SK-N-SH (cell line): Measurements from ENCODE around the gene FICD. TPM values are rescaled to one million over a fixed set of nuclear protein-coding genes. Genes with fewer than 3 reads are reported as not detected.

Experiments used
- CTCF ChIA-PET: fragments of 300-600, 350-600 bp; formaldehyde crosslinking; extraction: SDS; loops from one replicate; lab custom pipeline; 2021; lab: Yijun Ruan, JAX
- POLR2A ChIA-PET: fragments of 350-600 bp; sonication (Branson Sonifier 250); formaldehyde crosslinking; extraction: SDS; loops from one replicate; lab custom pipeline; 2020; ENCODE audit warnings: antibody characterized with exemption, inconsistent platforms; lab: Yijun Ruan, JAX
- DNase-seq: peaks from one replicate; pipeline ENCODE4 v3.0.0; 2012
- H2AFZ ChIP-seq: fragments of 200-600 bp; sonication (generic); 2 replicates; pipeline ENCODE4 v1.8.1; 2016; ENCODE audit warnings: antibody characterized with exemption, mild to moderate bottlenecking, low read depth
- H3F3A ChIP-seq: fragments of 200-600 bp; sonication (generic); replicated peaks from 2 replicates; pipeline ENCODE3; 2016; ENCODE audit warnings: antibody characterized with exemption, mild to moderate bottlenecking; ENCODE audit not compliant: insufficient read depth
- H3K27ac ChIP-seq, 2 experiments: fragments of 200-500 bp in 1 of 2; fragments of 200-600 bp in 1 of 2; sonication (Bioruptor generic) in 1 of 2; sonication (generic), shearing (Covaris generic) in 1 of 2; 2 replicates each; pipeline versions ENCODE4 v1.5.1 to v1.6.1; 2014 to 2016; ENCODE audit warnings: low read depth in 2 of 2, inconsistent platforms in 1 of 2, low read length in 1 of 2, mild to moderate bottlenecking in 1 of 2, mixed read lengths in 1 of 2
- H3K27me3 ChIP-seq: fragments of 200-600 bp; sonication (generic), shearing (Covaris generic); 2 replicates; pipeline ENCODE4 v1.6.1; 2016; ENCODE audit warnings: mixed run types; ENCODE audit not compliant: insufficient read depth
- H3K36me3 ChIP-seq, 2 experiments: fragments of 200-500 bp in 1 of 2; fragments of 200-600 bp in 1 of 2; sonication (Bioruptor generic) in 1 of 2; sonication (generic) in 1 of 2; replicated peaks in 1 of 2; 2 replicates each; pipeline versions ENCODE3 to v1.5.1; 2014 to 2016; ENCODE audit warnings: low read length in 1 of 2, mild to moderate bottlenecking in 1 of 2; ENCODE audit not compliant: insufficient read depth in 2 of 2, control insufficient read depth in 1 of 2
- H3K4me1 ChIP-seq, 2 experiments: fragments of 200-500 bp in 1 of 2; fragments of 200-600 bp in 1 of 2; sonication (Bioruptor generic) in 1 of 2; sonication (generic), shearing (Covaris generic) in 1 of 2; 2 replicates each; pipeline versions ENCODE4 v1.5.1 to v1.6.1; 2014 to 2016; ENCODE audit warnings: low read depth in 1 of 2, low read length in 1 of 2, mixed run types in 1 of 2; ENCODE audit not compliant: insufficient read depth in 2 of 2, control insufficient read depth in 1 of 2
- H3K4me2 ChIP-seq: fragments of 200-600 bp; sonication (generic), shearing (Covaris generic); 2 replicates; pipeline ENCODE4 v1.6.1; 2017; ENCODE audit warnings: mixed run types
- H3K4me3 ChIP-seq, 2 experiments: fragments of 200-500 bp in 1 of 2; fragments of 200-600 bp in 1 of 2; sonication (Bioruptor generic) in 1 of 2; sonication (generic), shearing (Covaris generic) in 1 of 2; 2 replicates each; pipeline versions ENCODE4 v1.5.1 to v1.8.1; 2014 to 2016; ENCODE audit warnings: low read depth in 2 of 2, inconsistent platforms in 1 of 2, low read length in 1 of 2, mild to moderate bottlenecking in 1 of 2, mixed read lengths in 1 of 2, moderate library complexity in 1 of 2
- H3K79me2 ChIP-seq: fragments of 200-600 bp; sonication (generic); 2 replicates; pipeline ENCODE4 v1.8.1; 2017; ENCODE audit warnings: mild to moderate bottlenecking; ENCODE audit not compliant: insufficient read depth
- H3K9ac ChIP-seq: fragments of 200-600 bp; sonication (generic); 2 replicates; pipeline ENCODE4 v1.6.1; 2017; ENCODE audit warnings: mixed run types
- H3K9me2 ChIP-seq: fragments of 200-600 bp; sonication (generic); 2 replicates; pipeline ENCODE4 v1.6.1; 2017; ENCODE audit warnings: mixed run types
- H3K9me3 ChIP-seq: fragments of 200-600 bp; sonication (generic); 2 replicates; pipeline ENCODE4 v1.6.1; 2017; ENCODE audit warnings: mixed run types, mild to moderate bottlenecking, moderate library complexity
- H4K20me1 ChIP-seq: fragments of 200-600 bp; sonication (generic); 2 replicates; pipeline ENCODE4 v1.6.1; 2017; ENCODE audit warnings: mild to moderate bottlenecking, mixed run types; ENCODE audit not compliant: insufficient read depth
- CHD2 ChIP-seq: fragments of 150-350 bp; IDR thresholded peaks from 2 replicates; pipeline ENCODE4 v1.6.1; 2018; ENCODE audit warnings: low read length; ENCODE audit not compliant: partially characterized antibody
- EP300 ChIP-seq, 2 experiments: IDR thresholded peaks; 2 replicates each; pipeline versions ENCODE4 v1.4.0 to v1.6.1; 2012; ENCODE audit warnings: borderline replicate concordance in 1 of 2, low read depth in 1 of 2, low read length in 1 of 2
- EZH2phosphoT487 ChIP-seq: fragments of 200-600 bp; sonication (generic); IDR thresholded peaks from 2 replicates; pipeline ENCODE4 v1.6.1; 2017; ENCODE audit warnings: low read depth, mixed run types, mild to moderate bottlenecking, antibody characterized with exemption, moderate library complexity, borderline replicate concordance
- FOSL2 ChIP-seq: IDR thresholded peaks from 2 replicates; pipeline ENCODE4 v1.4.0; 2012; ENCODE audit warnings: low read depth, mild to moderate bottlenecking, moderate library complexity, borderline replicate concordance
- GATA2 ChIP-seq: sonication (generic); formaldehyde crosslinking; IDR thresholded peaks from 2 replicates; pipeline ENCODE4 v1.5.0; 2020; ENCODE audit warnings: mild to moderate bottlenecking, missing genetic modification reagents
- MAX ChIP-seq: IDR thresholded peaks from 2 replicates; pipeline ENCODE4 v1.4.0; 2012; ENCODE audit warnings: low read depth
- MEF2A ChIP-seq: IDR thresholded peaks from 2 replicates; pipeline ENCODE4 v1.4.0; 2012; ENCODE audit warnings: low read depth, borderline replicate concordance
- MXI1 ChIP-seq: IDR thresholded peaks from 2 replicates; pipeline ENCODE4 v1.6.1; 2012; ENCODE audit warnings: mild to moderate bottlenecking, low read depth, low read length, improper control_type of control experiment
- NFIC ChIP-seq: IDR thresholded peaks from 2 replicates; pipeline ENCODE4 v1.4.0; 2012; ENCODE audit warnings: borderline replicate concordance
- PBX3 ChIP-seq: IDR thresholded peaks from 2 replicates; pipeline ENCODE4; 2012
- POLR2AphosphoS5 ChIP-seq: IDR thresholded peaks from 2 replicates; pipeline ENCODE4 v1.6.1; 2012; ENCODE audit warnings: low read depth, low read length
- RAD21 ChIP-seq: IDR thresholded peaks from 2 replicates; pipeline ENCODE4 v1.6.1; 2012; ENCODE audit warnings: mild to moderate bottlenecking, low read length
- RCOR1 ChIP-seq: fragments of 150-350 bp; IDR thresholded peaks from 2 replicates; pipeline ENCODE4 v1.6.1; 2017; ENCODE audit warnings: antibody characterized with exemption, low read length
- REST ChIP-seq: IDR thresholded peaks from 2 replicates; pipeline ENCODE4 v1.6.1; 2012; ENCODE audit warnings: mild to moderate bottlenecking, low read depth, low read length, moderate library complexity
- RXRA ChIP-seq: IDR thresholded peaks from 2 replicates; pipeline ENCODE4 v1.4.0; 2012; ENCODE audit warnings: low read depth, mild to moderate bottlenecking, borderline replicate concordance
- SIN3A ChIP-seq: IDR thresholded peaks from 2 replicates; pipeline ENCODE4 v1.6.1; 2012; ENCODE audit warnings: low read depth, mild to moderate bottlenecking, low read length, moderate library complexity, borderline replicate concordance
- SMC3 ChIP-seq: IDR thresholded peaks from 2 replicates; pipeline ENCODE4 v1.6.1; 2012; ENCODE audit warnings: low read depth, low read length, improper control_type of control experiment
- TAF1 ChIP-seq: IDR thresholded peaks from 2 replicates; pipeline ENCODE4 v1.6.1; 2012; ENCODE audit warnings: low read depth, mild to moderate bottlenecking, low read length, moderate library complexity, borderline replicate concordance
- TEAD4 ChIP-seq: IDR thresholded peaks from 2 replicates; pipeline ENCODE4 v1.4.0; 2012; ENCODE audit warnings: mild to moderate bottlenecking, borderline replicate concordance; ENCODE audit not compliant: insufficient read depth
- YY1 ChIP-seq: IDR thresholded peaks from 2 replicates; pipeline ENCODE4 v1.4.0; 2012; ENCODE audit warnings: low read depth, mild to moderate bottlenecking
- ZBTB33 ChIP-seq: IDR thresholded peaks from 2 replicates; pipeline ENCODE4 v1.4.0; 2012; ENCODE audit warnings: low read depth, borderline replicate concordance
- WGBS: methylation state at CpG from one replicate; pipeline ENCODE4 v1.1.6; 2017; ENCODE audit warnings: low lambda C conversion rate; 5-methylcytosine and 5-hydroxymethylcytosine counted together
- polyA plus RNA-seq, 3 experiments: library from polyadenylated mRNA; depleted of rRNA; stranded (reverse); fragments of >200 nt; gene quantifications; 2 replicates each; pipeline ENCODE4 v1.2.3, GENCODE V29; 2012

The FICD gene
- polyA plus RNA-seq, 1 of the 3 experiments (the other 2 are of a cell fraction) = 1.0 TPM

GRCh38 chr12:108542320-108542719, 27.2 kb downstream of the FICD start (continued):
- no peak for TF ChIP-seq REST
- no peak for TF ChIP-seq PBX3
- no peak for TF ChIP-seq RXRA
- TF ChIP-seq EZH2phosphoT487 = no peak
- TF ChIP-seq TAF1 = no peak
- no peak for TF ChIP-seq FOSL2
- TF ChIP-seq, all 33 proteins: peak for 0

- no peak for TF ChIP-seq POLR2AphosphoS5
- TF ChIP-seq EZH2phosphoT487 = no peak
- no peak for TF ChIP-seq GATA2 (CRISPR knock-in tag)
- no peak for TF ChIP-seq EP300 (IDR thresholded peaks at IDR 0.05; ENCODE audit: borderline replicate concordance in 1 of 2, low read depth in 1 of 2, low read length in 1 of 2)
- TF ChIP-seq RAD21 = no peak
- TF ChIP-seq RCOR1 = no peak
- no peak for TF ChIP-seq MAX
- TF ChIP-seq TEAD4 = no peak
- TF ChIP-seq MEF2A = no peak
- TF ChIP-seq MXI1 = no peak
- no peak for TF ChIP-seq YY1
- TF ChIP-seq CHD2 = no peak
- TF ChIP-seq SIN3A = no peak
- TF ChIP-seq NFIC = no peak
- no peak for TF ChIP-seq ZBTB33
- TF ChIP-seq SMC3 = no peak
- Histone ChIP-seq H3K27ac (no peak overlapping the region), H3F3A (peaks cover 9% of the 10 kb centered on the region), H4K20me1 (peaks cover 42% of the 10 kb centered on the region), H3K4me2 (no peak overlapping the region), H3K9ac (no peak overlapping the region), H3K4me3 (no peak overlapping the region), H3K79me2 (peaks cover 89% of the 10 kb centered on the region), H3K4me1 (peaks cover 5 to 7% of the 10 kb centered on the region in 2 experiments; a peak in 2 of 4 replicates), H3K9me2 (no peaks in the 10 kb centered on the region), H3K27me3 (no peaks in the 10 kb centered on the region), H3K36me3 (peaks cover 60 to 70% of the 10 kb centered on the region in 2 experiments), H2AFZ (no peak overlapping the region), H3K9me3 (no peaks in the 10 kb centered on the region)
- ChIA-PET POLR2A (no interaction called here), CTCF (interaction anchor here (0.7 to 1.4 kb wide), 4 partner anchors 11 to 74 kb away, joined by 3 to 5 read pairs (median 4); partner anchors contain the start of genes FICD and TMEM119)
- 92% methylated on average over 3 of the region's 3 CpGs for WGBS
- no peak for DNase-seq
Observed at GRCh38 chr12:108543652-108544051, 28.6 kb downstream of the FICD start.
